Mesodermal cell (in vitro differentiated cells): ENCODE results near the gene COL16A1.

Experiments
- H3K27ac ChIP-seq: 2 replicates; pipeline ENCODE4 v1.7.0; 2013; ENCODE audit warnings: mild to moderate bottlenecking, low read depth, low read length, moderate library complexity; ENCODE audit not compliant: severe bottlenecking
- H3K36me3 ChIP-seq: 2 replicates; pipeline ENCODE4 v1.7.1; 2013; ENCODE audit warnings: mild to moderate bottlenecking, low read length, moderate library complexity; ENCODE audit not compliant: control insufficient read depth, insufficient read depth
- H3K4me1 ChIP-seq: one replicate; pipeline ENCODE4 v1.7.1; 2013; ENCODE audit warnings: mild to moderate bottlenecking, low read length; ENCODE audit not compliant: insufficient read depth, control insufficient read depth, poor library complexity, severe bottlenecking
- H3K4me3 ChIP-seq: 2 replicates; pipeline ENCODE4 v1.7.0; 2013; ENCODE audit warnings: low read length, control low read depth, mild to moderate bottlenecking; ENCODE audit not compliant: insufficient read depth, poor library complexity, severe bottlenecking; ENCODE audit errors: extremely low read depth
- H3K9me3 ChIP-seq: 2 replicates; pipeline ENCODE4 v1.7.1; 2013; ENCODE audit warnings: mild to moderate bottlenecking, low read length, moderate library complexity; ENCODE audit not compliant: control insufficient read depth
- WGBS, 2 experiments: methylation state at CpG; one replicate each; pipeline ENCODE4 v1.1.5; 2013; ENCODE audit warnings: missing lambda C conversion rate in 2 of 2; ENCODE audit not compliant: insufficient coverage in 2 of 2; 5-methylcytosine and 5-hydroxymethylcytosine counted together

Gene COL16A1

GRCh38 chr1:31732751-31733289 lies 29.0 kb upstream of the COL16A1 start:
- H3K4me1 ChIP-seq = no peaks in the 10 kb centered on the region
- no peaks in the 10 kb centered on the region for H3K9me3 ChIP-seq
- H3K36me3 ChIP-seq = peaks cover 2% of the 10 kb centered on the region
- WGBS, 2 experiments = 88 to 89% methylated on average over 16 to 18 of the region's 18 CpGs
- H3K4me3 ChIP-seq = no peak overlapping the region
- no peak overlapping the region for H3K27ac ChIP-seq

- Histone ChIP-seq H3K36me3 (peaks cover 2% of the 10 kb centered on the region), H3K9me3 (no peaks in the 10 kb centered on the region), H3K27ac (no peak overlapping the region), H3K4me3 (no peak overlapping the region), H3K4me1 (no peaks in the 10 kb centered on the region)
- 67 to 90% methylated on average over 1 to 3 of the region's 6 CpGs for WGBS, 2 experiments
These were observed 28.5 kb upstream of the COL16A1 start for GRCh38 chr1:31732343-31732742.

- WGBS, 2 experiments = 95 to 97% methylated on average over 6 to 12 of the region's 12 CpGs
- Histone ChIP-seq H3K9me3 (no peaks in the 10 kb centered on the region), H3K4me3 (no peak overlapping the region), H3K27ac (no peak overlapping the region), H3K36me3 (peaks cover 2% of the 10 kb centered on the region), H3K4me1 (peaks cover 2% of the 10 kb centered on the region)
These were observed 27.3 kb upstream of the COL16A1 start for GRCh38 chr1:31731049-31731565.

- Histone ChIP-seq H3K27ac (no peak overlapping the region), H3K36me3 (peaks cover 2% of the 10 kb centered on the region), H3K4me3 (no peak overlapping the region), H3K4me1 (peaks cover 2% of the 10 kb centered on the region), H3K9me3 (no peaks in the 10 kb centered on the region)
- 92% methylated on average over 21 to 25 of the region's 25 CpGs for WGBS, 2 experiments
These were observed 26.7 kb upstream of the COL16A1 start for GRCh38 chr1:31730336-31731048.

- 95 to 96% methylated on average over 12 to 14 of the region's 19 CpGs for WGBS, 2 experiments
- Histone ChIP-seq H3K4me3 (no peak overlapping the region), H3K4me1 (peaks cover 2% of the 10 kb centered on the region), H3K27ac (no peak overlapping the region), H3K36me3 (peaks cover 2% of the 10 kb centered on the region), H3K9me3 (no peaks in the 10 kb centered on the region)
These were observed 24.0 kb upstream of the COL16A1 start for GRCh38 chr1:31727849-31728248.

GRCh38 chr1:31727195-31727594 lies 23.4 kb upstream of the COL16A1 start:
- no peak overlapping the region for H3K27ac ChIP-seq
- H3K4me1 ChIP-seq = peaks cover 2% of the 10 kb centered on the region
- H3K9me3 ChIP-seq = no peaks in the 10 kb centered on the region
- WGBS, 2 experiments = 93 to 94% methylated on average over 12 to 14 of the region's 14 CpGs
- no peak overlapping the region for H3K4me3 ChIP-seq
- no peaks in the 10 kb centered on the region for H3K36me3 ChIP-seq

GRCh38 chr1:31726715-31727114 lies 22.9 kb upstream of the COL16A1 start:
- no peak overlapping the region for H3K4me3 ChIP-seq
- no peaks in the 10 kb centered on the region for H3K36me3 ChIP-seq
- H3K4me1 ChIP-seq = peaks cover 2% of the 10 kb centered on the region
- 90 to 100% methylated on average over 1 to 3 of the region's 4 CpGs for WGBS, 2 experiments
- no peaks in the 10 kb centered on the region for H3K9me3 ChIP-seq
- no peak overlapping the region for H3K27ac ChIP-seq

- WGBS, 2 experiments = 89 to 96% methylated on average over 8 to 12 of the region's 12 CpGs
- Histone ChIP-seq H3K4me1 (peaks cover 2% of the 10 kb centered on the region), H3K4me3 (no peak overlapping the region), H3K9me3 (no peaks in the 10 kb centered on the region), H3K27ac (no peak overlapping the region), H3K36me3 (no peaks in the 10 kb centered on the region)
These were observed 22.1 kb upstream of the COL16A1 start for GRCh38 chr1:31725777-31726535.

GRCh38 chr1:31725134-31725533 lies 21.3 kb upstream of the COL16A1 start:
- H3K4me1 ChIP-seq = peaks cover 2% of the 10 kb centered on the region
- H3K27ac ChIP-seq = no peak overlapping the region
- WGBS, 2 experiments = 75 to 80% methylated on average over 10 of the region's 10 CpGs
- no peak overlapping the region for H3K4me3 ChIP-seq
- H3K36me3 ChIP-seq = no peaks in the 10 kb centered on the region
- H3K9me3 ChIP-seq = no peaks in the 10 kb centered on the region

GRCh38 chr1:31723828-31724359 lies 20.1 kb upstream of the COL16A1 start:
- Histone ChIP-seq H3K36me3 (no peaks in the 10 kb centered on the region), H3K4me3 (no peak overlapping the region), H3K4me1 (peaks cover 2% of the 10 kb centered on the region), H3K9me3 (no peaks in the 10 kb centered on the region), H3K27ac (no peak overlapping the region)
- WGBS, 2 experiments = 57 to 71% methylated on average over 4 to 5 of the region's 5 CpGs
